Mammary epithelial cell (primary cell): Measurements from ENCODE around the gene SPEM3.

ENCODE experiments used
- EZH2 ChIP-seq: IDR thresholded peaks from 2 replicates; pipeline ENCODE4 v1.6.1; 2012; ENCODE audit warnings: low read length, inconsistent platforms, borderline replicate concordance
- TF ChIP-seq, protein P1 (sequence below), 2 donors: IDR thresholded peaks in 1 of 2; conservative IDR thresholded peaks in 1 of 2; 2 replicates each; pipeline ENCODE4 v1.5.1; 2011 to 2012; ENCODE audit warnings: inconsistent platforms in 2 of 2, low read length in 2 of 2, mild to moderate bottlenecking in 2 of 2, control low read depth in 1 of 2, low read depth in 1 of 2; ENCODE audit not compliant: insufficient read depth in 1 of 2; ENCODE audit errors: extremely low read depth in 1 of 2

- no peak for TF ChIP-seq EZH2
- TF ChIP-seq, protein P1, sequence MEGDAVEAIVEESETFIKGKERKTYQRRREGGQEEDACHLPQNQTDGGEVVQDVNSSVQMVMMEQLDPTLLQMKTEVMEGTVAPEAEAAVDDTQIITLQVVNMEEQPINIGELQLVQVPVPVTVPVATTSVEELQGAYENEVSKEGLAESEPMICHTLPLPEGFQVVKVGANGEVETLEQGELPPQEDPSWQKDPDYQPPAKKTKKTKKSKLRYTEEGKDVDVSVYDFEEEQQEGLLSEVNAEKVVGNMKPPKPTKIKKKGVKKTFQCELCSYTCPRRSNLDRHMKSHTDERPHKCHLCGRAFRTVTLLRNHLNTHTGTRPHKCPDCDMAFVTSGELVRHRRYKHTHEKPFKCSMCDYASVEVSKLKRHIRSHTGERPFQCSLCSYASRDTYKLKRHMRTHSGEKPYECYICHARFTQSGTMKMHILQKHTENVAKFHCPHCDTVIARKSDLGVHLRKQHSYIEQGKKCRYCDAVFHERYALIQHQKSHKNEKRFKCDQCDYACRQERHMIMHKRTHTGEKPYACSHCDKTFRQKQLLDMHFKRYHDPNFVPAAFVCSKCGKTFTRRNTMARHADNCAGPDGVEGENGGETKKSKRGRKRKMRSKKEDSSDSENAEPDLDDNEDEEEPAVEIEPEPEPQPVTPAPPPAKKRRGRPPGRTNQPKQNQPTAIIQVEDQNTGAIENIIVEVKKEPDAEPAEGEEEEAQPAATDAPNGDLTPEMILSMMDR (conservative IDR thresholded peaks at IDR 0.05 in 1 of 2, IDR thresholded peaks at IDR 0.05 in 1 of 2; ENCODE audit: extremely low read depth in 1 of 2, insufficient read depth in 1 of 2, low read depth in 1 of 2, low read length in 2 of 2) = no peak
These were observed 18.9 kb upstream of the SPEM3 start for GRCh38 chr17:7409716-7410115.
